Measurements from ENCODE around the gene YAF2.

DNA sequence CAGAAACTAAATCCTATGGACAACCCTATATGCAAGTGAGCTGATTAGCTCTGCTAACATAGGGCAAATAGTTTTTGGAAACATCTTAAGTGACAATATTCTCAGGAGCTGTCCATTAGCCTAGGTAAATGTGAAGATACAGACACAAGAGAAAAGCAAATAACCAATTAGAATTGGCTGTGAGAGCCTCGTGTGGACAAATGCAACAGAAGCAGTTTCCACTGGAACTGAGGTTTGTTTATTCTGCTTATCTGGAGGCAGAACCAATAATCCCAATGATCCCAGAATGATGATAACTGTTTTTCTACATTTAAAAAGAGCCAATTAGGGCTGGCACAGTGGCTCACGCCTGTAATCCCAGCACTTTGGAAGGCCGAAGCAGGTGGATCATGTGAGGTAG is 43.2 kb upstream of the YAF2 start:
- TF ChIP-seq POLR2AphosphoS5 (IDR thresholded peaks at IDR 0.05; ENCODE audit: low read depth, low read length) = no peak
- TF ChIP-seq CTCF (IDR thresholded peaks at IDR 0.05) = no peak
- TF ChIP-seq, protein P1, sequence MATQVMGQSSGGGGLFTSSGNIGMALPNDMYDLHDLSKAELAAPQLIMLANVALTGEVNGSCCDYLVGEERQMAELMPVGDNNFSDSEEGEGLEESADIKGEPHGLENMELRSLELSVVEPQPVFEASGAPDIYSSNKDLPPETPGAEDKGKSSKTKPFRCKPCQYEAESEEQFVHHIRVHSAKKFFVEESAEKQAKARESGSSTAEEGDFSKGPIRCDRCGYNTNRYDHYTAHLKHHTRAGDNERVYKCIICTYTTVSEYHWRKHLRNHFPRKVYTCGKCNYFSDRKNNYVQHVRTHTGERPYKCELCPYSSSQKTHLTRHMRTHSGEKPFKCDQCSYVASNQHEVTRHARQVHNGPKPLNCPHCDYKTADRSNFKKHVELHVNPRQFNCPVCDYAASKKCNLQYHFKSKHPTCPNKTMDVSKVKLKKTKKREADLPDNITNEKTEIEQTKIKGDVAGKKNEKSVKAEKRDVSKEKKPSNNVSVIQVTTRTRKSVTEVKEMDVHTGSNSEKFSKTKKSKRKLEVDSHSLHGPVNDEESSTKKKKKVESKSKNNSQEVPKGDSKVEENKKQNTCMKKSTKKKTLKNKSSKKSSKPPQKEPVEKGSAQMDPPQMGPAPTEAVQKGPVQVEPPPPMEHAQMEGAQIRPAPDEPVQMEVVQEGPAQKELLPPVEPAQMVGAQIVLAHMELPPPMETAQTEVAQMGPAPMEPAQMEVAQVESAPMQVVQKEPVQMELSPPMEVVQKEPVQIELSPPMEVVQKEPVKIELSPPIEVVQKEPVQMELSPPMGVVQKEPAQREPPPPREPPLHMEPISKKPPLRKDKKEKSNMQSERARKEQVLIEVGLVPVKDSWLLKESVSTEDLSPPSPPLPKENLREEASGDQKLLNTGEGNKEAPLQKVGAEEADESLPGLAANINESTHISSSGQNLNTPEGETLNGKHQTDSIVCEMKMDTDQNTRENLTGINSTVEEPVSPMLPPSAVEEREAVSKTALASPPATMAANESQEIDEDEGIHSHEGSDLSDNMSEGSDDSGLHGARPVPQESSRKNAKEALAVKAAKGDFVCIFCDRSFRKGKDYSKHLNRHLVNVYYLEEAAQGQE (IDR thresholded peaks at IDR 0.05; ENCODE audit: insufficient read depth in 1 of 2, low read depth in 2 of 2, low read length in 1 of 2) = no peak
- no peak for TF ChIP-seq SIN3A (IDR thresholded peaks at IDR 0.05; ENCODE audit: borderline replicate concordance, insufficient read depth, low read depth, low read length)
- TF ChIP-seq TCF7L2 (IDR thresholded peaks at IDR 0.05; ENCODE audit: low read depth, low read length) = no peak

Data from Panc1 (cell line).